ENCODE data around the gene FAM13A. TPM values are rescaled to one million over a fixed set of nuclear protein-coding genes. Genes with fewer than 3 reads are reported as not detected.
A peak's percentile ranks its signal among the peaks of the same experiment; 100 is the strongest.

Gene FAM13A
- total and polyA plus RNA-seq, 2 of the 13 experiments (the other 11 are each of a cell fraction or from before 2014, with no cell fraction given) = 1.2 to 36.2 TPM

DNA sequence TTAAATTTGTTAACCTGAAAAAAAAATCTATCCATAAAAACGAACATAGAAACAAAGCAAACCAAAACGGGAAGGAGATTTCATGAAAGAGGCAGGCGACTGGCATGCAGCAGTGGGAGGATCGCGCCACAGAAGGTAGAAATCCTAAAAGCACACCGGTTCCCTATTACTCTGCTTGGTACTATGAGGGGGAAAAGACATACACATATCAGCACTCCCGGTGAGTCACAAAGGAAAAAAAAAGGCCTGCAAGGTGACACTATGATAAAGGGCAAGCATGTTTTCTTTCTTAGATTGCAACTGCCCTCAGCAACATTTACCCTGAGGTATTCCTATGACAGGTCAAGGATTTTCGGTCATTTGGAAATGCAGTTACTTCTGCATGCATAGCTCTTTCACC lies 298.7 kb downstream of the FAM13A start (continued):
- no peak for TF ChIP-seq RNF2 (conservative IDR thresholded peaks at IDR 0.05; ENCODE audit: low read depth)
- no peak for TF ChIP-seq IKZF4 (CRISPR knock-in tag; IDR thresholded peaks at IDR 0.05; ENCODE audit: borderline replicate concordance, low read depth, not compliant biosample characterization)
- no peak for TF ChIP-seq KDM1A (CRISPR knock-in tag; IDR thresholded peaks at IDR 0.05)
- TF ChIP-seq, protein P1, sequence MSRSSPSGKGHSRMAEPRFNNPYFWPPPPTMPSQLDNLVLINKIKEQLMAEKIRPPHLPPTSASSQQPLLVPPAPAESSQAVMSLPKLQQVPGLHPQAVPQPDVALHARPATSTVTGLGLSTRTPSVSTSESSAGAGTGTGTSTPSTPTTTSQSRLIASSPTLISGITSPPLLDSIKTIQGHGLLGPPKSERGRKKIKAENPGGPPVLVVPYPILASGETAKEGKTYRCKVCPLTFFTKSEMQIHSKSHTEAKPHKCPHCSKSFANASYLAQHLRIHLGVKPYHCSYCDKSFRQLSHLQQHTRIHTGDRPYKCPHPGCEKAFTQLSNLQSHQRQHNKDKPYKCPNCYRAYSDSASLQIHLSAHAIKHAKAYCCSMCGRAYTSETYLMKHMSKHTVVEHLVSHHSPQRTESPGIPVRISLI (CRISPR knock-in tag; IDR thresholded peaks at IDR 0.05; ENCODE audit: borderline replicate concordance) = peak; percentile 35; the same call in 1 of the 2 replicates
- no peak for TF ChIP-seq MTA1 (CRISPR knock-in tag; IDR thresholded peaks at IDR 0.05; ENCODE audit: borderline replicate concordance)
- no peak for TF ChIP-seq MLLT10 (CRISPR knock-in tag; IDR thresholded peaks at IDR 0.05)
- TF ChIP-seq ZFP82 (CRISPR knock-in tag; IDR thresholded peaks at IDR 0.05; ENCODE audit: borderline replicate concordance) = no peak
- TF ChIP-seq, protein P2, sequence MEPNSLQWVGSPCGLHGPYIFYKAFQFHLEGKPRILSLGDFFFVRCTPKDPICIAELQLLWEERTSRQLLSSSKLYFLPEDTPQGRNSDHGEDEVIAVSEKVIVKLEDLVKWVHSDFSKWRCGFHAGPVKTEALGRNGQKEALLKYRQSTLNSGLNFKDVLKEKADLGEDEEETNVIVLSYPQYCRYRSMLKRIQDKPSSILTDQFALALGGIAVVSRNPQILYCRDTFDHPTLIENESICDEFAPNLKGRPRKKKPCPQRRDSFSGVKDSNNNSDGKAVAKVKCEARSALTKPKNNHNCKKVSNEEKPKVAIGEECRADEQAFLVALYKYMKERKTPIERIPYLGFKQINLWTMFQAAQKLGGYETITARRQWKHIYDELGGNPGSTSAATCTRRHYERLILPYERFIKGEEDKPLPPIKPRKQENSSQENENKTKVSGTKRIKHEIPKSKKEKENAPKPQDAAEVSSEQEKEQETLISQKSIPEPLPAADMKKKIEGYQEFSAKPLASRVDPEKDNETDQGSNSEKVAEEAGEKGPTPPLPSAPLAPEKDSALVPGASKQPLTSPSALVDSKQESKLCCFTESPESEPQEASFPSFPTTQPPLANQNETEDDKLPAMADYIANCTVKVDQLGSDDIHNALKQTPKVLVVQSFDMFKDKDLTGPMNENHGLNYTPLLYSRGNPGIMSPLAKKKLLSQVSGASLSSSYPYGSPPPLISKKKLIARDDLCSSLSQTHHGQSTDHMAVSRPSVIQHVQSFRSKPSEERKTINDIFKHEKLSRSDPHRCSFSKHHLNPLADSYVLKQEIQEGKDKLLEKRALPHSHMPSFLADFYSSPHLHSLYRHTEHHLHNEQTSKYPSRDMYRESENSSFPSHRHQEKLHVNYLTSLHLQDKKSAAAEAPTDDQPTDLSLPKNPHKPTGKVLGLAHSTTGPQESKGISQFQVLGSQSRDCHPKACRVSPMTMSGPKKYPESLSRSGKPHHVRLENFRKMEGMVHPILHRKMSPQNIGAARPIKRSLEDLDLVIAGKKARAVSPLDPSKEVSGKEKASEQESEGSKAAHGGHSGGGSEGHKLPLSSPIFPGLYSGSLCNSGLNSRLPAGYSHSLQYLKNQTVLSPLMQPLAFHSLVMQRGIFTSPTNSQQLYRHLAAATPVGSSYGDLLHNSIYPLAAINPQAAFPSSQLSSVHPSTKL (CRISPR knock-in tag; IDR thresholded peaks at IDR 0.05) = peak; percentile 19; the same call in 1 of the 2 replicates
- no peak for TF ChIP-seq TOE1 (CRISPR knock-in tag; IDR thresholded peaks at IDR 0.05)
- TF ChIP-seq ZNF709 (CRISPR knock-in tag; IDR thresholded peaks at IDR 0.05) = no peak
- TF ChIP-seq HDAC2 (CRISPR knock-in tag; IDR thresholded peaks at IDR 0.05) = 0 out of 2 replicates have a peak, but pooled peaks have one; percentile 13
- TF ChIP-seq SOX13 (IDR thresholded peaks at IDR 0.05) = no peak
- TF ChIP-seq SOX13 (CRISPR knock-in tag; conservative IDR thresholded peaks at IDR 0.05 in 1 of 2, IDR thresholded peaks at IDR 0.05 in 1 of 2) = no peak
- TF ChIP-seq GPN1 (CRISPR knock-in tag; IDR thresholded peaks at IDR 0.05; ENCODE audit: borderline replicate concordance) = no peak
- TF ChIP-seq, protein P3, sequence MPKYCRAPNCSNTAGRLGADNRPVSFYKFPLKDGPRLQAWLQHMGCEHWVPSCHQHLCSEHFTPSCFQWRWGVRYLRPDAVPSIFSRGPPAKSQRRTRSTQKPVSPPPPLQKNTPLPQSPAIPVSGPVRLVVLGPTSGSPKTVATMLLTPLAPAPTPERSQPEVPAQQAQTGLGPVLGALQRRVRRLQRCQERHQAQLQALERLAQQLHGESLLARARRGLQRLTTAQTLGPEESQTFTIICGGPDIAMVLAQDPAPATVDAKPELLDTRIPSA (CRISPR knock-in tag; IDR thresholded peaks at IDR 0.05; ENCODE audit: borderline replicate concordance) = no peak
- TF ChIP-seq RXRB (CRISPR knock-in tag; IDR thresholded peaks at IDR 0.05; ENCODE audit: borderline replicate concordance) = 0 out of 2 replicates have a peak, but pooled peaks have one; percentile 25
- TF ChIP-seq CBX5 (CRISPR knock-in tag; IDR thresholded peaks at IDR 0.05; ENCODE audit: borderline replicate concordance) = no peak
- TF ChIP-seq ZNF761 (CRISPR knock-in tag; conservative IDR thresholded peaks at IDR 0.05) = no peak
- TF ChIP-seq ZSCAN22 (CRISPR knock-in tag; IDR thresholded peaks at IDR 0.05) = no peak
- TF ChIP-seq, protein P4, sequence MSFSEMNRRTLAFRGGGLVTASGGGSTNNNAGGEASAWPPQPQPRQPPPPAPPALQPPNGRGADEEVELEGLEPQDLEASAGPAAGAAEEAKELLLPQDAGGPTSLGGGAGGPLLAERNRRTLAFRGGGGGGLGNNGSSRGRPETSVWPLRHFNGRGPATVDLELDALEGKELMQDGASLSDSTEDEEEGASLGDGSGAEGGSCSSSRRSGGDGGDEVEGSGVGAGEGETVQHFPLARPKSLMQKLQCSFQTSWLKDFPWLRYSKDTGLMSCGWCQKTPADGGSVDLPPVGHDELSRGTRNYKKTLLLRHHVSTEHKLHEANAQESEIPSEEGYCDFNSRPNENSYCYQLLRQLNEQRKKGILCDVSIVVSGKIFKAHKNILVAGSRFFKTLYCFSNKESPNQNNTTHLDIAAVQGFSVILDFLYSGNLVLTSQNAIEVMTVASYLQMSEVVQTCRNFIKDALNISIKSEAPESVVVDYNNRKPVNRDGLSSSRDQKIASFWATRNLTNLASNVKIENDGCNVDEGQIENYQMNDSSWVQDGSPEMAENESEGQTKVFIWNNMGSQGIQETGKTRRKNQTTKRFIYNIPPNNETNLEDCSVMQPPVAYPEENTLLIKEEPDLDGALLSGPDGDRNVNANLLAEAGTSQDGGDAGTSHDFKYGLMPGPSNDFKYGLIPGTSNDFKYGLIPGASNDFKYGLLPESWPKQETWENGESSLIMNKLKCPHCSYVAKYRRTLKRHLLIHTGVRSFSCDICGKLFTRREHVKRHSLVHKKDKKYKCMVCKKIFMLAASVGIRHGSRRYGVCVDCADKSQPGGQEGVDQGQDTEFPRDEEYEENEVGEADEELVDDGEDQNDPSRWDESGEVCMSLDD (CRISPR knock-in tag; IDR thresholded peaks at IDR 0.05; ENCODE audit: borderline replicate concordance) = no peak
- TF ChIP-seq EEA1 (CRISPR knock-in tag; IDR thresholded peaks at IDR 0.05; ENCODE audit: borderline replicate concordance) = no peak
- TF ChIP-seq ZNF562 (CRISPR knock-in tag; IDR thresholded peaks at IDR 0.05; ENCODE audit: borderline replicate concordance) = no peak
- no peak for TF ChIP-seq ZNF772 (CRISPR knock-in tag; IDR thresholded peaks at IDR 0.05)
